ENCODE results near the gene SORCS3. TPM values are rescaled to one million over a fixed set of nuclear protein-coding genes. Genes with fewer than 3 reads are reported as not detected.

SORCS3 gene
- total RNA-seq, 2 experiments from 2014 or later, result 1.7 to 2.1 TPM

- no peaks in the 10 kb centered on the region for H3K4me1 ChIP-seq (ENCODE audit: insufficient read depth, low read length)
- POLR2A ChIA-PET, result no interaction called here
Measured at GRCh38 chr10:104784452-104784851, 143.4 kb downstream of the SORCS3 start.

GRCh38 chr10:104791471-104791870, 150.4 kb downstream of the SORCS3 start:
- no peak for ATAC-seq (ENCODE audit: poor library complexity)
- Mint-ChIP-seq H3K4me3 (no peak overlapping the region), H3K4me1 (ENCODE audit: low read depth) (no peaks in the 10 kb centered on the region), H3K27ac (no peak overlapping the region), H3K9me3 (no peaks in the 10 kb centered on the region), H3K27me3 (peaks cover 17% of the 10 kb centered on the region), H3K36me3 (ENCODE audit: low read depth) (no peaks in the 10 kb centered on the region)
- H3K27ac ChIP-seq (ENCODE audit: low read depth in 1 of 2, low read length in 2 of 2), result no peak overlapping the region
- CTCF ChIA-PET, result no interaction called here
- H3K9me3 ChIP-seq (ENCODE audit: control insufficient read depth in 1 of 2, insufficient read depth in 1 of 2, low read length in 2 of 2), result no peaks in the 10 kb centered on the region
- DNase-seq, result no peak
- no peak for TF ChIP-seq CTCF (IDR thresholded peaks at IDR 0.05)
- H3K4me3 ChIP-seq (ENCODE audit: low read length), result no peak overlapping the region
- intact Hi-C loops (cut with DNase I, micrococcal nuclease), result no loop called here
- peaks cover 0 to 5% of the 10 kb centered on the region in 2 experiments for H3K27me3 ChIP-seq (ENCODE audit: control insufficient read depth in 1 of 2, insufficient read depth in 2 of 2, low read length in 2 of 2)
- POLR2A ChIA-PET, result no interaction called here
- no peaks in the 10 kb centered on the region for H3K36me3 ChIP-seq (ENCODE audit: insufficient read depth, low read length)
- no peaks in the 10 kb centered on the region for H3K4me1 ChIP-seq (ENCODE audit: insufficient read depth, low read length)

More at GRCh38 chr10:104784452-104784851, 143.4 kb downstream of the SORCS3 start:
- no peak for DNase-seq
- H3K4me3 ChIP-seq (ENCODE audit: low read length), result no peak overlapping the region
- intact Hi-C loops (cut with DNase I, micrococcal nuclease), result loop anchor here in 1 of 2 experiments (10.0 kb wide), 1 partner anchor 1330 kb away; no protein-coding TSS in a partner anchor
- H3K27me3 Mint-ChIP-seq, result peaks cover 28% of the 10 kb centered on the region
- H3K27ac ChIP-seq (ENCODE audit: low read depth in 1 of 2, low read length in 2 of 2), result no peak overlapping the region
- CTCF ChIA-PET, result no interaction called here
- no peaks in the 10 kb centered on the region for H3K36me3 ChIP-seq (ENCODE audit: insufficient read depth, low read length)
- H3K9me3 Mint-ChIP-seq, result no peaks in the 10 kb centered on the region
- no peaks in the 10 kb centered on the region for H3K36me3 Mint-ChIP-seq (ENCODE audit: low read depth)
- no peaks in the 10 kb centered on the region for H3K9me3 ChIP-seq (ENCODE audit: control insufficient read depth in 1 of 2, insufficient read depth in 1 of 2, low read length in 2 of 2)
- no peak for ATAC-seq (ENCODE audit: poor library complexity)
- peaks cover 0 to 5% of the 10 kb centered on the region in 2 experiments for H3K27me3 ChIP-seq (ENCODE audit: control insufficient read depth in 1 of 2, insufficient read depth in 2 of 2, low read length in 2 of 2)
- no peak for TF ChIP-seq CTCF (IDR thresholded peaks at IDR 0.05)
- H3K27ac Mint-ChIP-seq, result no peak overlapping the region
- H3K4me3 Mint-ChIP-seq, result no peak overlapping the region
- H3K4me1 Mint-ChIP-seq (ENCODE audit: low read depth), result no peaks in the 10 kb centered on the region

DNA sequence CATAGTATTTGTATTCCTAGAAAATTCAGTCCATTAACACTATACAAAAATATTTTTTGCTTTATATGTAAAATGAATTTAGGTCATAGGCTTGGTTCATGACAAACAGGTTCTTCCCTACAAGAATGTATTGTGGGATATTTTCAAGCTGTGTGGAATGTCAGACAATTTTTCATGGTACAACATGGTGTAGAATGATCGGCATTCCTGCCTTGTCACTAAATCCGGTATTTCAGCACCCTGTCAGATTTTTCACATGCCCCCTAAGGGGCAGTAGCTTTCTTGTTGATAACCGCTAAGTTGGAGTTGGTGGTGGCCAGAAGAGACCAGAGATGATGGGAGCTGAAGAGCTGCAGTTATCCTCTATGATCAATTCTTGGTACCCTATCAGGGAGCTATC, 154.3 kb downstream of the SORCS3 start:
- no peak for TF ChIP-seq CTCF (IDR thresholded peaks at IDR 0.05)
- Mint-ChIP-seq H3K4me1 (ENCODE audit: low read depth) (no peaks in the 10 kb centered on the region), H3K27ac (no peak overlapping the region), H3K9me3 (no peaks in the 10 kb centered on the region), H3K4me3 (no peak overlapping the region), H3K27me3 (peaks cover 17% of the 10 kb centered on the region), H3K36me3 (ENCODE audit: low read depth) (no peaks in the 10 kb centered on the region)
- ChIA-PET CTCF (no interaction called here), POLR2A (no interaction called here)
- H3K4me3 ChIP-seq (ENCODE audit: low read length), result no peak overlapping the region
- H3K4me1 ChIP-seq (ENCODE audit: insufficient read depth, low read length), result no peaks in the 10 kb centered on the region
- ATAC-seq (ENCODE audit: poor library complexity) (no peak), DNase-seq (no peak)
- intact Hi-C loops (cut with DNase I, micrococcal nuclease), result no loop called here
- H3K9me3 ChIP-seq (ENCODE audit: control insufficient read depth in 1 of 2, insufficient read depth in 1 of 2, low read length in 2 of 2), result peaks cover 0 to 4% of the 10 kb centered on the region in 2 experiments
- no peak overlapping the region for H3K27ac ChIP-seq (ENCODE audit: low read depth in 1 of 2, low read length in 2 of 2)
- no peaks in the 10 kb centered on the region for H3K36me3 ChIP-seq (ENCODE audit: insufficient read depth, low read length)
- no peaks in the 10 kb centered on the region for H3K27me3 ChIP-seq (ENCODE audit: control insufficient read depth in 1 of 2, insufficient read depth in 2 of 2, low read length in 2 of 2)
